WTC11 (cell line): ENCODE results near the gene GRIA4. TPM values are rescaled to one million over a fixed set of nuclear protein-coding genes. Genes with fewer than 3 reads are reported as not detected.

ENCODE experiments used
- ATAC-seq: fragments of 200-7000 bp; cut with Tn5 transposase; 2 replicates; pipeline ENCODE4 v1.10.0; 2021; ENCODE audit warnings: mild to moderate bottlenecking, moderate library complexity
- CTCF ChIA-PET: fragments of 300-600 bp; sonication (Branson Sonifier 250); formaldehyde crosslinking; loops from one replicate; lab custom pipeline; 2021; ENCODE audit warnings: antibody characterized with exemption; lab: Charles Lee
- POLR2A ChIA-PET: fragments of 350-600 bp; sonication (Branson Sonifier 250); formaldehyde crosslinking; loops from one replicate; lab custom pipeline; 2021; ENCODE audit warnings: antibody characterized with exemption; lab: Charles Lee
- DNase-seq: peaks from one replicate; pipeline ENCODE4 v3.0.0; 2021; ENCODE audit warnings: low spot score
- H3K27ac Mint-ChIP-seq: 2 replicates; pipeline ENCODE4 v1.8.0; 2021; ENCODE audit warnings: mixed read lengths
- H3K27me3 Mint-ChIP-seq: 2 replicates; pipeline ENCODE4 v1.8.0; 2021; ENCODE audit warnings: low read depth, mild to moderate bottlenecking, moderate library complexity, mixed read lengths
- H3K36me3 Mint-ChIP-seq: 2 replicates; pipeline ENCODE4 v1.8.0; 2021; ENCODE audit warnings: mixed read lengths
- H3K4me1 Mint-ChIP-seq: 2 replicates; pipeline ENCODE4 v1.8.0; 2022; ENCODE audit warnings: mixed read lengths
- H3K4me3 Mint-ChIP-seq: 2 replicates; pipeline ENCODE4 v1.8.0; 2021; ENCODE audit warnings: mild to moderate bottlenecking, moderate library complexity, mixed read lengths
- H3K9me3 Mint-ChIP-seq: 2 replicates; pipeline ENCODE4 v1.8.0; 2021; ENCODE audit warnings: mixed read lengths
- CREM ChIP-seq: sonication (generic); formaldehyde crosslinking; IDR thresholded peaks from 2 replicates; pipeline ENCODE4 v1.8.1; 2022; ENCODE audit warnings: mild to moderate bottlenecking, missing genetic modification reagents, moderate library complexity
- ELF4 ChIP-seq: sonication (generic); formaldehyde crosslinking; IDR thresholded peaks from 2 replicates; pipeline ENCODE4 v1.8.1; 2022; ENCODE audit warnings: low read depth, mild to moderate bottlenecking, moderate library complexity, missing genetic modification reagents
- EMX1 ChIP-seq: fragments of 250-450 bp; sonication (Bioruptor Pico); IDR thresholded peaks from 2 replicates; pipeline ENCODE4 v1.8.0; 2021; ENCODE audit warnings: mild to moderate bottlenecking
- ESRRA ChIP-seq: sonication (generic); formaldehyde crosslinking; IDR thresholded peaks from 2 replicates; pipeline ENCODE4 v1.8.1; 2022; ENCODE audit warnings: mild to moderate bottlenecking, missing genetic modification reagents, borderline replicate concordance
- FOXP1 ChIP-seq: sonication (generic); formaldehyde crosslinking; IDR thresholded peaks from 2 replicates; pipeline ENCODE4 v1.8.0; 2022; ENCODE audit warnings: missing genetic modification reagents, mild to moderate bottlenecking, moderate library complexity, borderline replicate concordance
- JAZF1 ChIP-seq: fragments of 250-450 bp; sonication (Bioruptor Pico); IDR thresholded peaks from 2 replicates; pipeline ENCODE4 v1.9.0; 2021; ENCODE audit warnings: moderate library complexity, mild to moderate bottlenecking, inconsistent platforms
- OVOL2 ChIP-seq: fragments of 250-450 bp; sonication (Bioruptor Pico); IDR thresholded peaks from 2 replicates; pipeline ENCODE4 v1.9.0; 2021; ENCODE audit warnings: mild to moderate bottlenecking, borderline replicate concordance
- RELA ChIP-seq: sonication (generic); formaldehyde crosslinking; IDR thresholded peaks from 2 replicates; pipeline ENCODE4 v1.8.1; 2022; ENCODE audit warnings: missing genetic modification reagents, mild to moderate bottlenecking, borderline replicate concordance
- TP53 ChIP-seq: sonication (generic); formaldehyde crosslinking; IDR thresholded peaks from 2 replicates; pipeline ENCODE4 v1.8.1; 2023; ENCODE audit warnings: mild to moderate bottlenecking, missing genetic modification reagents
- ZNF138 ChIP-seq: sonication (generic); formaldehyde crosslinking; conservative IDR thresholded peaks from 2 replicates; pipeline ENCODE4 v1.8.1; 2022; ENCODE audit warnings: mild to moderate bottlenecking, moderate library complexity, missing genetic modification reagents
- ZNF219 ChIP-seq: sonication (generic); formaldehyde crosslinking; IDR thresholded peaks from 2 replicates; pipeline ENCODE4 v1.8.0; 2023; ENCODE audit warnings: missing genetic modification reagents, mild to moderate bottlenecking, borderline replicate concordance
- ZNF317 ChIP-seq: sonication (generic); formaldehyde crosslinking; IDR thresholded peaks from 2 replicates; pipeline ENCODE4 v1.8.1; 2023; ENCODE audit warnings: low read depth, mild to moderate bottlenecking, moderate library complexity, missing genetic modification reagents, borderline replicate concordance
- ZNF396 ChIP-seq: fragments of 250-450 bp; sonication (Bioruptor Pico); IDR thresholded peaks from 2 replicates; pipeline ENCODE4 v1.8.0; 2021; ENCODE audit warnings: mild to moderate bottlenecking, moderate library complexity, borderline replicate concordance
- total RNA-seq: library from RNA; stranded (reverse); gene quantifications from 3 replicates; pipeline ENCODE4 v1.2.3, GENCODE V29; 2021
- TF ChIP-seq, protein P1 (sequence below): fragments of 250-450 bp; sonication (Bioruptor Pico); conservative IDR thresholded peaks from 2 replicates; pipeline ENCODE4 v1.9.0; 2021; ENCODE audit warnings: mild to moderate bottlenecking
- TF ChIP-seq, protein P2 (sequence below): sonication (generic); formaldehyde crosslinking; IDR thresholded peaks from 2 replicates; pipeline ENCODE4 v1.8.1; 2023; ENCODE audit warnings: mild to moderate bottlenecking, missing genetic modification reagents
- TF ChIP-seq, protein P3 (sequence below): fragments of 250-450 bp; sonication (Bioruptor Pico); IDR thresholded peaks from 2 replicates; pipeline ENCODE4 v1.9.0; 2021; ENCODE audit warnings: mild to moderate bottlenecking
- TF ChIP-seq, protein P4 (sequence below): sonication (generic); formaldehyde crosslinking; IDR thresholded peaks from 2 replicates; pipeline ENCODE4 v1.8.1; 2023; ENCODE audit warnings: mild to moderate bottlenecking, missing genetic modification reagents, moderate library complexity
- TF ChIP-seq, protein P5 (sequence below): fragments of 250-450 bp; sonication (Bioruptor Pico); IDR thresholded peaks from 2 replicates; pipeline ENCODE4 v1.9.0; 2021; ENCODE audit warnings: mild to moderate bottlenecking, borderline replicate concordance

The GRIA4 gene
- total RNA-seq, 1 experiment from 2014 or later = 11.4 TPM

DNA sequence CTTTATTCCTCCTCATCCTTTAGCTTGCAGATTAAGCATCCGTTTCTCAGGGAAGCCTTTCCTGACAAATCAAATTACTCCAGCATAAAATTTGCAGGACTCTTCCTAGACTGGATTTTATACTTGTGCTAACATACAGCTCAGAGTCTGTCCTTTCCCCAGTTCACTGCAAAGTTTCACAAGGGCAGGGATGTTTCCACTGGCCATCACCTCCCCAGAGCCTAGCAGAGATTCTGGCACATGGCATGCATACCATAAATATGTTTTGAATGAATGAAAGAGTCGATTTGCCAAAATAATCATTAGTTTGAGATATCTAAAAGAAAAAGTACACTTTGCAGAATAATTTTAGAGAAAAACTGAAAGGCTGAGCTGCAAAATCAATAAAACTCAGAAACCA, 401.6 kb downstream of the GRIA4 start (continued):
- TF ChIP-seq ZNF219 (no peak), EMX1 (no peak), OVOL2 (CRISPR knock-in tag) (no peak), FOXP1 (no peak), ELF4 (CRISPR knock-in tag) (no peak)

DNA sequence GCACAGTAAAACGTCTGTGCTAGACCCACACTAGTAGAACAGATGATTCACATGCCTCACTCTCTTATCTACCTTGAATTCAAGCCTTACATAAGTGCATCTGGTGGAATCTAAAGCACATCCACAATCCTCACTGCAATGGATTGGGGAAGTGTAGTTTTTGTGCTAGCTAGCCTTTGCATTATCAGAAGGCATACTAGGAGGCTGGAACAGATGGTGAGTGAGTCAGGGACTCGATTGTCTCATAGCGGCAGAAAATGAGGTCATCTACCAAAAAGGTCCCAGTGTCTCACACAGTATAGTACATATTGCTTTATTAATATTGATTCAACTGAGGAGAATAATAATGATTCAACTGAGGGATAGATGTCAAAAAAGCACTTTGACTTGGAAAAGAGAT, 402.9 kb downstream of the GRIA4 start:
- Mint-ChIP-seq H3K27me3 (no peaks in the 10 kb centered on the region), H3K4me3 (no peak overlapping the region), H3K36me3 (peaks cover 38% of the 10 kb centered on the region), H3K9me3 (no peaks in the 10 kb centered on the region), H3K4me1 (peaks cover 43% of the 10 kb centered on the region), H3K27ac (peak overlapping the region; percentile 83)
- ChIA-PET CTCF (no interaction called here), POLR2A (no interaction called here)
- ATAC-seq (no peak), DNase-seq (no peak)
- TF ChIP-seq, protein P1, sequence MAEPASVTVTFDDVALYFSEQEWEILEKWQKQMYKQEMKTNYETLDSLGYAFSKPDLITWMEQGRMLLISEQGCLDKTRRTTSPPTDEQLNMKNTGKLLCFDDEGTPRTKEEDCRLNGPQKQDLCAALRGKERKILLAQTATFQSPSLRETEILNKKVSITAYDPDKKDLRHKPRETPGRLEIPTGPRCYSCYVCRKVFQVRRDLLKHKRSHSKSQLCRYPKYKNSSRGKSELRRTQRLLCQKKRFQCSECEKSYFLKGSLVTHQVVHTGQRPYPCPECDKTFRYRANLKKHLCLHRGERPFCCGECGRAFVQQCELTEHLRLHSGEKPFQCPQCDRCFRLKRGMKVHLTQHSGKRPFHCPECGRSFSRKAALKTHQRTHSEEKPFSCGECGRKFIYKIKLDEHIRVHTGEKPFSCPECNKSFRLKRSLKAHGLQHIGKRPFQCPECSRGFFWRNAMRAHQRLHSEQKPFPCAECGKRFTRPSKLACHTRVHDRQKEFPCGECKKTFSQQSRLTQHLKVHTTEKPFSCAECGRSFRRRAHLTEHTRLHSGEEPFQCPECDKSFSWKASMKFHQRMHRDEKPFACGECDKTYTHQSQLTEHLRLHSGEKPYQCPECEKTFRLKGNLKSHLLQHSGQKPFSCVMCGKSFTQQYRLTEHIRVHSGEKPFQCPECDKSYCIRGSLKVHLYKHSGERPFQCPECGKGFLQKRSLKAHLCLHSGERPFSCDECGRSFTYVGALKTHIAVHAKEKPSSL (CRISPR knock-in tag) = no peak
- TF ChIP-seq CREM (CRISPR knock-in tag) (no peak), JAZF1 (no peak), OVOL2 (CRISPR knock-in tag) (no peak), ZNF396 (CRISPR knock-in tag) (no peak), EMX1 (no peak)
- TF ChIP-seq, protein P2, sequence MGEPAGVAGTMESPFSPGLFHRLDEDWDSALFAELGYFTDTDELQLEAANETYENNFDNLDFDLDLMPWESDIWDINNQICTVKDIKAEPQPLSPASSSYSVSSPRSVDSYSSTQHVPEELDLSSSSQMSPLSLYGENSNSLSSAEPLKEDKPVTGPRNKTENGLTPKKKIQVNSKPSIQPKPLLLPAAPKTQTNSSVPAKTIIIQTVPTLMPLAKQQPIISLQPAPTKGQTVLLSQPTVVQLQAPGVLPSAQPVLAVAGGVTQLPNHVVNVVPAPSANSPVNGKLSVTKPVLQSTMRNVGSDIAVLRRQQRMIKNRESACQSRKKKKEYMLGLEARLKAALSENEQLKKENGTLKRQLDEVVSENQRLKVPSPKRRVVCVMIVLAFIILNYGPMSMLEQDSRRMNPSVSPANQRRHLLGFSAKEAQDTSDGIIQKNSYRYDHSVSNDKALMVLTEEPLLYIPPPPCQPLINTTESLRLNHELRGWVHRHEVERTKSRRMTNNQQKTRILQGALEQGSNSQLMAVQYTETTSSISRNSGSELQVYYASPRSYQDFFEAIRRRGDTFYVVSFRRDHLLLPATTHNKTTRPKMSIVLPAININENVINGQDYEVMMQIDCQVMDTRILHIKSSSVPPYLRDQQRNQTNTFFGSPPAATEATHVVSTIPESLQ (CRISPR knock-in tag) = no peak
- TF ChIP-seq, protein P3, sequence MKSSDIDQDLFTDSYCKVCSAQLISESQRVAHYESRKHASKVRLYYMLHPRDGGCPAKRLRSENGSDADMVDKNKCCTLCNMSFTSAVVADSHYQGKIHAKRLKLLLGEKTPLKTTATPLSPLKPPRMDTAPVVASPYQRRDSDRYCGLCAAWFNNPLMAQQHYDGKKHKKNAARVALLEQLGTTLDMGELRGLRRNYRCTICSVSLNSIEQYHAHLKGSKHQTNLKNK (CRISPR knock-in tag) = no peak

DNA sequence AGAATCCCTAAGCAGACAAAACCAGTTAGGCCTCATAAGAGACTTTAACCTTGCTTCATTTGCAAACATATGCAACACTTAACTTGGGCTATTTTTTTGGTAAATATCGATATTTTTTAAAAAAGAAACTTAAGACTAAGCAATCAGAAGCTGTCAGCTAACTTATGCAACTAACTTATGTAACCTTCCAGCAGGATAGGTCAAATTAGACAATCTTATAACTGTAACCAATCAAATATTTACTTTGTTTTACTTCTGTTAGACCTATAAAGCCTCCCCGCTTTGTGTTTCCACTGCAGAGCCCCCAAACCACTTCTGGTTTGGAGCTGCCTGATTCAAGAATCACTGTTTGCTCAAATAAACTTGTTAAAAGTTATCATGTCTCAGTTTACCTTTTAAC, 404.2 kb downstream of the GRIA4 start:
- Mint-ChIP-seq H3K9me3 (no peaks in the 10 kb centered on the region), H3K27me3 (no peaks in the 10 kb centered on the region), H3K27ac (no peak overlapping the region; the same call in 1 of the 2 replicates)

More for the DNA sequence above, 404.2 kb downstream of the GRIA4 start:
- TF ChIP-seq TP53 (no peak), RELA (CRISPR knock-in tag) (no peak), ZNF317 (CRISPR knock-in tag) (no peak), ESRRA (no peak), ZNF138 (CRISPR knock-in tag) (no peak)
- TF ChIP-seq, protein P4, sequence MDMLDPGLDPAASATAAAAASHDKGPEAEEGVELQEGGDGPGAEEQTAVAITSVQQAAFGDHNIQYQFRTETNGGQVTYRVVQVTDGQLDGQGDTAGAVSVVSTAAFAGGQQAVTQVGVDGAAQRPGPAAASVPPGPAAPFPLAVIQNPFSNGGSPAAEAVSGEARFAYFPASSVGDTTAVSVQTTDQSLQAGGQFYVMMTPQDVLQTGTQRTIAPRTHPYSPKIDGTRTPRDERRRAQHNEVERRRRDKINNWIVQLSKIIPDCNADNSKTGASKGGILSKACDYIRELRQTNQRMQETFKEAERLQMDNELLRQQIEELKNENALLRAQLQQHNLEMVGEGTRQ (CRISPR knock-in tag) = no peak
- TF ChIP-seq, protein P5, sequence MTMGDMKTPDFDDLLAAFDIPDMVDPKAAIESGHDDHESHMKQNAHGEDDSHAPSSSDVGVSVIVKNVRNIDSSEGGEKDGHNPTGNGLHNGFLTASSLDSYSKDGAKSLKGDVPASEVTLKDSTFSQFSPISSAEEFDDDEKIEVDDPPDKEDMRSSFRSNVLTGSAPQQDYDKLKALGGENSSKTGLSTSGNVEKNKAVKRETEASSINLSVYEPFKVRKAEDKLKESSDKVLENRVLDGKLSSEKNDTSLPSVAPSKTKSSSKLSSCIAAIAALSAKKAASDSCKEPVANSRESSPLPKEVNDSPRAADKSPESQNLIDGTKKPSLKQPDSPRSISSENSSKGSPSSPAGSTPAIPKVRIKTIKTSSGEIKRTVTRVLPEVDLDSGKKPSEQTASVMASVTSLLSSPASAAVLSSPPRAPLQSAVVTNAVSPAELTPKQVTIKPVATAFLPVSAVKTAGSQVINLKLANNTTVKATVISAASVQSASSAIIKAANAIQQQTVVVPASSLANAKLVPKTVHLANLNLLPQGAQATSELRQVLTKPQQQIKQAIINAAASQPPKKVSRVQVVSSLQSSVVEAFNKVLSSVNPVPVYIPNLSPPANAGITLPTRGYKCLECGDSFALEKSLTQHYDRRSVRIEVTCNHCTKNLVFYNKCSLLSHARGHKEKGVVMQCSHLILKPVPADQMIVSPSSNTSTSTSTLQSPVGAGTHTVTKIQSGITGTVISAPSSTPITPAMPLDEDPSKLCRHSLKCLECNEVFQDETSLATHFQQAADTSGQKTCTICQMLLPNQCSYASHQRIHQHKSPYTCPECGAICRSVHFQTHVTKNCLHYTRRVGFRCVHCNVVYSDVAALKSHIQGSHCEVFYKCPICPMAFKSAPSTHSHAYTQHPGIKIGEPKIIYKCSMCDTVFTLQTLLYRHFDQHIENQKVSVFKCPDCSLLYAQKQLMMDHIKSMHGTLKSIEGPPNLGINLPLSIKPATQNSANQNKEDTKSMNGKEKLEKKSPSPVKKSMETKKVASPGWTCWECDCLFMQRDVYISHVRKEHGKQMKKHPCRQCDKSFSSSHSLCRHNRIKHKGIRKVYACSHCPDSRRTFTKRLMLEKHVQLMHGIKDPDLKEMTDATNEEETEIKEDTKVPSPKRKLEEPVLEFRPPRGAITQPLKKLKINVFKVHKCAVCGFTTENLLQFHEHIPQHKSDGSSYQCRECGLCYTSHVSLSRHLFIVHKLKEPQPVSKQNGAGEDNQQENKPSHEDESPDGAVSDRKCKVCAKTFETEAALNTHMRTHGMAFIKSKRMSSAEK (CRISPR knock-in tag) = no peak
- TF ChIP-seq, all 79 proteins: peak for 0
- ChIA-PET POLR2A (no interaction called here), CTCF (no interaction called here)
- no peak for DNase-seq
- H3K4me1 Mint-ChIP-seq = peaks cover 53% of the 10 kb centered on the region
- H3K4me3 Mint-ChIP-seq = no peak overlapping the region
- H3K36me3 Mint-ChIP-seq = peaks cover 25% of the 10 kb centered on the region
- no peak for ATAC-seq
